ENCODE measurements around the gene CCBE1.

Gene CCBE1

GRCh38 chr18:59690186-59690982 lies 6.8 kb downstream of the CCBE1 start:
- Histone ChIP-seq H3K27me3 (ENCODE audit: insufficient read depth, poor library complexity, severe bottlenecking) (no peaks in the 10 kb centered on the region), H3K9me3 (ENCODE audit: severe bottlenecking) (no peaks in the 10 kb centered on the region), H3K4me1 (ENCODE audit: insufficient read depth, poor library complexity, severe bottlenecking) (no peaks in the 10 kb centered on the region), H3K4me3 (ENCODE audit: severe bottlenecking) (no peak overlapping the region), H3K36me3 (ENCODE audit: low read depth) (peaks cover 22% of the 10 kb centered on the region), H3K27ac (ENCODE audit: poor library complexity, severe bottlenecking) (no peak overlapping the region)
- no peak for TF ChIP-seq CTCF (IDR thresholded peaks at IDR 0.05; ENCODE audit: poor library complexity, severe bottlenecking)
- ATAC-seq (ENCODE audit: low read depth) (no peak), DNase-seq (ENCODE audit: low spot score) (no peak)

- ATAC-seq (ENCODE audit: low read depth) = no peak
- DNase-seq (ENCODE audit: low spot score) = no peak
- H3K4me3 ChIP-seq (ENCODE audit: severe bottlenecking) = no peak overlapping the region
- no peaks in the 10 kb centered on the region for H3K4me1 ChIP-seq (ENCODE audit: insufficient read depth, poor library complexity, severe bottlenecking)
- H3K27ac ChIP-seq (ENCODE audit: poor library complexity, severe bottlenecking) = no peak overlapping the region
- H3K9me3 ChIP-seq (ENCODE audit: severe bottlenecking) = no peaks in the 10 kb centered on the region
- no peak for TF ChIP-seq CTCF (IDR thresholded peaks at IDR 0.05; ENCODE audit: poor library complexity, severe bottlenecking)
- H3K27me3 ChIP-seq (ENCODE audit: insufficient read depth, poor library complexity, severe bottlenecking) = no peaks in the 10 kb centered on the region
- H3K36me3 ChIP-seq (ENCODE audit: low read depth) = peaks cover 16% of the 10 kb centered on the region
Measured at GRCh38 chr18:59689756-59690155, 7.5 kb downstream of the CCBE1 start.

GRCh38 chr18:59686260-59686659 lies 11.0 kb downstream of the CCBE1 start:
- no peak overlapping the region for H3K27ac ChIP-seq (ENCODE audit: poor library complexity, severe bottlenecking)
- DNase-seq (ENCODE audit: low spot score) (no peak), ATAC-seq (ENCODE audit: low read depth) (no peak)
- H3K27me3 ChIP-seq (ENCODE audit: insufficient read depth, poor library complexity, severe bottlenecking) = no peaks in the 10 kb centered on the region
- no peak for TF ChIP-seq CTCF (IDR thresholded peaks at IDR 0.05; ENCODE audit: poor library complexity, severe bottlenecking)
- H3K4me3 ChIP-seq (ENCODE audit: severe bottlenecking) = no peak overlapping the region
- no peaks in the 10 kb centered on the region for H3K4me1 ChIP-seq (ENCODE audit: insufficient read depth, poor library complexity, severe bottlenecking)
- H3K36me3 ChIP-seq (ENCODE audit: low read depth) = peaks cover 6% of the 10 kb centered on the region; the same call in 1 of the 2 replicates
- H3K9me3 ChIP-seq (ENCODE audit: severe bottlenecking) = no peaks in the 10 kb centered on the region

- H3K36me3 ChIP-seq (ENCODE audit: low read depth) = peaks cover 4% of the 10 kb centered on the region; the same call in 1 of the 2 replicates
- no peak for TF ChIP-seq CTCF (IDR thresholded peaks at IDR 0.05; ENCODE audit: poor library complexity, severe bottlenecking)
- no peaks in the 10 kb centered on the region for H3K4me1 ChIP-seq (ENCODE audit: insufficient read depth, poor library complexity, severe bottlenecking)
- no peak overlapping the region for H3K4me3 ChIP-seq (ENCODE audit: severe bottlenecking)
- ATAC-seq (ENCODE audit: low read depth) (no peak), DNase-seq (ENCODE audit: low spot score) (no peak)
- no peaks in the 10 kb centered on the region for H3K27me3 ChIP-seq (ENCODE audit: insufficient read depth, poor library complexity, severe bottlenecking)
- H3K27ac ChIP-seq (ENCODE audit: poor library complexity, severe bottlenecking) = no peak overlapping the region
- H3K9me3 ChIP-seq (ENCODE audit: severe bottlenecking) = no peaks in the 10 kb centered on the region
Measured at GRCh38 chr18:59685501-59685900, 11.7 kb downstream of the CCBE1 start.

- ATAC-seq (ENCODE audit: low read depth) (no peak), DNase-seq (ENCODE audit: low spot score) (no peak)
- no peak overlapping the region for H3K27ac ChIP-seq (ENCODE audit: poor library complexity, severe bottlenecking)
- no peaks in the 10 kb centered on the region for H3K36me3 ChIP-seq (ENCODE audit: low read depth)
- H3K27me3 ChIP-seq (ENCODE audit: insufficient read depth, poor library complexity, severe bottlenecking) = no peaks in the 10 kb centered on the region
- H3K4me1 ChIP-seq (ENCODE audit: insufficient read depth, poor library complexity, severe bottlenecking) = no peaks in the 10 kb centered on the region
- no peak for TF ChIP-seq CTCF (IDR thresholded peaks at IDR 0.05; ENCODE audit: poor library complexity, severe bottlenecking)
- no peak overlapping the region for H3K4me3 ChIP-seq (ENCODE audit: severe bottlenecking)
- H3K9me3 ChIP-seq (ENCODE audit: severe bottlenecking) = no peaks in the 10 kb centered on the region
Measured at GRCh38 chr18:59684777-59685176, 12.4 kb downstream of the CCBE1 start.

All from RWPE2 (cell line).